HCT116 (cell line): ENCODE measurements around the gene MYO1F.
A peak's percentile ranks its signal among the peaks of the same experiment; 100 is the strongest.

Experiments
- EZH2phosphoT487 ChIP-seq: fragments of 200-600 bp; IDR thresholded peaks from 2 replicates; pipeline ENCODE4 v1.6.1; 2018; ENCODE audit warnings: antibody characterized with exemption, borderline replicate concordance
- SIN3A ChIP-seq: IDR thresholded peaks from 2 replicates; pipeline ENCODE4 v1.6.1; 2012; ENCODE audit warnings: low read depth
- TF ChIP-seq, protein P1 (sequence below): IDR thresholded peaks from 2 replicates; pipeline ENCODE4 v1.6.1; 2011; ENCODE audit warnings: mild to moderate bottlenecking, low read length, moderate library complexity; ENCODE audit not compliant: insufficient replicate concordance; ENCODE audit errors: extremely low read depth
- TF ChIP-seq, protein P2 (sequence below), 3 experiments: fragments of 200-600 bp in 1 of 3; sonication (generic) in 1 of 3; IDR thresholded peaks in 2 of 3; conservative IDR thresholded peaks in 1 of 3; 2 replicates each; pipeline ENCODE4 v1.5.1; 2012 to 2017; ENCODE audit warnings: low read depth in 2 of 3, low read length in 2 of 3, antibody characterized with exemption in 1 of 3, borderline replicate concordance in 1 of 3, control low read depth in 1 of 3, mild to moderate bottlenecking in 1 of 3, mixed read lengths in 1 of 3, mixed run types in 1 of 3, moderate library complexity in 1 of 3; ENCODE audit not compliant: insufficient read depth in 1 of 3
- TF ChIP-seq, protein P3 (sequence below): IDR thresholded peaks from 2 replicates; pipeline ENCODE4 v1.6.1; 2012; ENCODE audit warnings: low read depth

DNA sequence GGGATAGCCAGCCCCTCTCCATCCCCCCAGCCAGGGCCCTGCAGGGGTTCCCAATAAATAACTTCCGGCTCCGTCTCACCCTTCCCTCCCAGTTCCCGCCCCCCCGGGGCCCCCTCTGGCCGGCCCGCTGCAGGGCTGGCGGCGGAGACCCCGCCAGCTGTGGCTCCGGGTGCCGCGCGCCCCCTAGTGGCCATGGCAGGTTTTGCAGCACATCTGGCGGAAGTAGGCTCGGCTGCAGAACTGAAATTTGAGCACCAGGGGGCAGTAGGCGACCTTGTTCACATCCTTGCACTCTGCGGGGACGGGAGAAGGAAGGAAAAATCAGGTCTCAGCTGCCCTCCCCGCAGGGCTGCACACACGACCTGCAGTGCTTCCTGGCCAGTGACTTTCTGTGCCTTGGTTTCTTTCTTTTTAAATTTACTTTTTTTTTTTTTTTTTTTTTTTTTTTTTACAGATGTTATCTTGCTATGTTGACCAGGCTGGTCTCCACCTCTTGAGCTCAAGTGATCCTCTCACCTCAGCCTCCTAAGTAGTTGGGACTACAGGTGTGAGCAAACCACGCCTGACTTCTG, 3.6 kb upstream of the MYO1F start:
- TF ChIP-seq, protein P1, sequence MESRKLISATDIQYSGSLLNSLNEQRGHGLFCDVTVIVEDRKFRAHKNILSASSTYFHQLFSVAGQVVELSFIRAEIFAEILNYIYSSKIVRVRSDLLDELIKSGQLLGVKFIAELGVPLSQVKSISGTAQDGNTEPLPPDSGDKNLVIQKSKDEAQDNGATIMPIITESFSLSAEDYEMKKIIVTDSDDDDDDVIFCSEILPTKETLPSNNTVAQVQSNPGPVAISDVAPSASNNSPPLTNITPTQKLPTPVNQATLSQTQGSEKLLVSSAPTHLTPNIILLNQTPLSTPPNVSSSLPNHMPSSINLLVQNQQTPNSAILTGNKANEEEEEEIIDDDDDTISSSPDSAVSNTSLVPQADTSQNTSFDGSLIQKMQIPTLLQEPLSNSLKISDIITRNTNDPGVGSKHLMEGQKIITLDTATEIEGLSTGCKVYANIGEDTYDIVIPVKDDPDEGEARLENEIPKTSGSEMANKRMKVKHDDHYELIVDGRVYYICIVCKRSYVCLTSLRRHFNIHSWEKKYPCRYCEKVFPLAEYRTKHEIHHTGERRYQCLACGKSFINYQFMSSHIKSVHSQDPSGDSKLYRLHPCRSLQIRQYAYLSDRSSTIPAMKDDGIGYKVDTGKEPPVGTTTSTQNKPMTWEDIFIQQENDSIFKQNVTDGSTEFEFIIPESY = no peak
- TF ChIP-seq, protein P2, sequence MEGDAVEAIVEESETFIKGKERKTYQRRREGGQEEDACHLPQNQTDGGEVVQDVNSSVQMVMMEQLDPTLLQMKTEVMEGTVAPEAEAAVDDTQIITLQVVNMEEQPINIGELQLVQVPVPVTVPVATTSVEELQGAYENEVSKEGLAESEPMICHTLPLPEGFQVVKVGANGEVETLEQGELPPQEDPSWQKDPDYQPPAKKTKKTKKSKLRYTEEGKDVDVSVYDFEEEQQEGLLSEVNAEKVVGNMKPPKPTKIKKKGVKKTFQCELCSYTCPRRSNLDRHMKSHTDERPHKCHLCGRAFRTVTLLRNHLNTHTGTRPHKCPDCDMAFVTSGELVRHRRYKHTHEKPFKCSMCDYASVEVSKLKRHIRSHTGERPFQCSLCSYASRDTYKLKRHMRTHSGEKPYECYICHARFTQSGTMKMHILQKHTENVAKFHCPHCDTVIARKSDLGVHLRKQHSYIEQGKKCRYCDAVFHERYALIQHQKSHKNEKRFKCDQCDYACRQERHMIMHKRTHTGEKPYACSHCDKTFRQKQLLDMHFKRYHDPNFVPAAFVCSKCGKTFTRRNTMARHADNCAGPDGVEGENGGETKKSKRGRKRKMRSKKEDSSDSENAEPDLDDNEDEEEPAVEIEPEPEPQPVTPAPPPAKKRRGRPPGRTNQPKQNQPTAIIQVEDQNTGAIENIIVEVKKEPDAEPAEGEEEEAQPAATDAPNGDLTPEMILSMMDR (IDR thresholded peaks at IDR 0.05 in 2 of 3, conservative IDR thresholded peaks at IDR 0.05 in 1 of 3; ENCODE audit: borderline replicate concordance in 1 of 3, insufficient read depth in 1 of 3, low read depth in 2 of 3, low read length in 2 of 3) = peak; percentile 99 to 100 (median 100)
- TF ChIP-seq, protein P3, sequence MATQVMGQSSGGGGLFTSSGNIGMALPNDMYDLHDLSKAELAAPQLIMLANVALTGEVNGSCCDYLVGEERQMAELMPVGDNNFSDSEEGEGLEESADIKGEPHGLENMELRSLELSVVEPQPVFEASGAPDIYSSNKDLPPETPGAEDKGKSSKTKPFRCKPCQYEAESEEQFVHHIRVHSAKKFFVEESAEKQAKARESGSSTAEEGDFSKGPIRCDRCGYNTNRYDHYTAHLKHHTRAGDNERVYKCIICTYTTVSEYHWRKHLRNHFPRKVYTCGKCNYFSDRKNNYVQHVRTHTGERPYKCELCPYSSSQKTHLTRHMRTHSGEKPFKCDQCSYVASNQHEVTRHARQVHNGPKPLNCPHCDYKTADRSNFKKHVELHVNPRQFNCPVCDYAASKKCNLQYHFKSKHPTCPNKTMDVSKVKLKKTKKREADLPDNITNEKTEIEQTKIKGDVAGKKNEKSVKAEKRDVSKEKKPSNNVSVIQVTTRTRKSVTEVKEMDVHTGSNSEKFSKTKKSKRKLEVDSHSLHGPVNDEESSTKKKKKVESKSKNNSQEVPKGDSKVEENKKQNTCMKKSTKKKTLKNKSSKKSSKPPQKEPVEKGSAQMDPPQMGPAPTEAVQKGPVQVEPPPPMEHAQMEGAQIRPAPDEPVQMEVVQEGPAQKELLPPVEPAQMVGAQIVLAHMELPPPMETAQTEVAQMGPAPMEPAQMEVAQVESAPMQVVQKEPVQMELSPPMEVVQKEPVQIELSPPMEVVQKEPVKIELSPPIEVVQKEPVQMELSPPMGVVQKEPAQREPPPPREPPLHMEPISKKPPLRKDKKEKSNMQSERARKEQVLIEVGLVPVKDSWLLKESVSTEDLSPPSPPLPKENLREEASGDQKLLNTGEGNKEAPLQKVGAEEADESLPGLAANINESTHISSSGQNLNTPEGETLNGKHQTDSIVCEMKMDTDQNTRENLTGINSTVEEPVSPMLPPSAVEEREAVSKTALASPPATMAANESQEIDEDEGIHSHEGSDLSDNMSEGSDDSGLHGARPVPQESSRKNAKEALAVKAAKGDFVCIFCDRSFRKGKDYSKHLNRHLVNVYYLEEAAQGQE = no peak
- TF ChIP-seq SIN3A = no peak
- no peak for TF ChIP-seq EZH2phosphoT487
